HG02970 (cell line): ENCODE measurements around the gene MRPS11.
"Not testable (repeated sequence)": the region's sequence is repeated elsewhere in the genome, so short reads cannot be mapped to it uniquely, and the experiment has no call there.

Experiments
- ATAC-seq: cut with Tn5 transposase; IDR thresholded peaks from one replicate; pipeline ENCODE4 v1.9.1; 2021; ENCODE audit warnings: mild to moderate bottlenecking, moderate library complexity, moderate number of reproducible peaks; ENCODE audit not compliant: unreplicated experiment, low FRiP score

MRPS11 gene

DNA sequence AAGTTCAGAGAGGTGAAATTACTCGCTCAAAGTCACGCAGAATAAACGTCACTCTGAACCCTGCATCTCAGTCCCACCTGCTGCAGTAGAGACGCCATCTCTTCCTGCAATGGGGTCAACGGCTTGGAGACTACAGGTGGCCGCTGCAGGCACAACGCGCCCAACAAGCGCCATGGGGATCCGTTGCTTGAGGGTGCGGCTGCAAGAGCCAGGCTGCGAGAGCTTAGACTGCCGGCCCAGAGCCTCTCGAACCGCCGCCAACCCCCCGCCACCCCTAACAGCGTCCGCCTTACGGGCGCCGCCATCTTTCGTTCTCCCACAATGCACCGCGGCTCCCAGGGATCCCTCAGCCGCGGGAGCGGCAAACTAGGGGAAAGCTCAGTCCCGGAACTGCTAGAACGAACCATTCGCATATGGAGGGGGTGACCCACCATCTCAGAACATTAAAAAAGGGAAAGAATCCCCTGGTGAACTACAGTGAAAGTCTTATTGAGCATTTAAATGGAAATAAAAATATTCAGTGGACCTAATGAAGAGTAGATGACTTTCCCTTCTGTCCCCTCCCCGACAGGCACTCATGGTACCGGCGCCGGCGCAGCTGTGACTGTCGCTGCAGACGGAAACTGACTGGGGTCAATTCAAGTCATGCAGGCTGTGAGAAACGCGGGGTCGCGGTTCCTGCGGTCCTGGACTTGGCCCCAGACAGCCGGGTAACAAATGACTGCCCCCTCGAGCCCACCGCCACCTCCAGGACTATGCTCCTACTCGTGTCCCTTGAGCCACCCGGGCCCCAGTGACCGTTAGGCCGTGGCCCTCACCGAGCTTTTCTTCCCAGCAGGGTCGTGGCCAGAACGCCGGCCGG, at the start of gene MRPS11, which contains the start of gene MRPL46:
Gene MRPS11 (plus strand): TSS at position 636 of the 862 bp plus-strand sequence. CDS start 10 bp downstream, at position 646.
Gene MRPL46 (minus strand): TSS at position 316 of the 862 bp plus-strand sequence. CDS start 11 bp downstream, at position 305.
- ATAC-seq, result peak; percentile 89

DNA sequence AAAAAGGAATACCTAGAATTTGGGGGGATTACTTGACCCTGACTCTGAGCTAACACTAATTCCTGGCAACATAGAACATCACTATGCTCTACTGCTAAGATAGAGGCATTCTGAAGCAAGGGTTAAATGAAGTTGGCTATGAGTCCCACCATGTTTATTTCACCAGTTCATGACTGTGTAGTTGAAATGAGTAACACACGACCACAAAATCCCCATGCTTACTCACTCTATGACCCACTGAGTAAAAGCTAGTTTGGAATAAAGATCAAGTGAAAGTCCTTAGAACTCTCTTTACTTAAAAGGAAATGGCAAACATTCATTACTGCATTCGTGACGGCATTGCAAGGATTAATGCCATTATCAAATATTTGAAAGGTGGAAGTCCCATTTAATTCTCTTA, 47.7 kb upstream of the MRPS11 start:
- ATAC-seq, result no peak

DNA sequence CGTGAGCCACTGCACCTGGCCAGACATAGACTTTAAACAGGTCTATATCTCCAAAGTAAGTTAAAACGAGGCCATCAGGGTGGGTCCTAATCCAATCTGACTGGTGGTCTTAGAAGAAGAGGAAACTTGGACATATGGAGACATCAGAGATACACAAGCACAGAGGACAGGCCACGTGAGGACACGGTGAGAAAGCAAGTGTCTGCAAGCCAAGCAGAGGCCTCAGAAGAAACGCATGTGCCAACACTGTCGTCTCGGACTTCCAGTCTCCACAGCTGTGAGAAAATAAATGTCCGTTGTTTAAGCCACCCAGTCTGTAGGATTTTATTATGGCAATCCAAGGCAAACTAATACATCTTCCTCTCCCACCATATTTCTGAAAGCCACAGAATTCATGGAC, 44.2 kb upstream of the MRPS11 start:
- ATAC-seq, result no peak

DNA sequence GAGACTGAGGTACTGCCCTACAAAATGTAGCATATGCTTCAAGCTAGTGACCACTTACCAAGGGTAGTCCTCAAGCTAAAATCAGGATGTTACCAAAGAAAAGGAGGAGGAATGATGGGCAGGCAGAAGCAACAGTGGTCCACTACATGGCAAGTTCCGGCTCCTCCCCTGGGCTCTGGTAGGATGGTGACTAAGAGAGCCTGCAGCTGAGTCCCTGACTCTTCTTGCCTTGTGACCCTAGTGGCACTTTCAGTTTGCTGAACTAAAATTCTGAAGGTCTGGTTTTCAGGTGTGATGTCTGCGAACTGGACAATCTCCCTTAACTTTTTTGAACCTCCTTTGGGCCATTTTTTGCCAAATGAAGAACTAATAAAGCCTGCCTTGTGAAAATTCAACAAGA, 41.2 kb upstream of the MRPS11 start:
- no peak for ATAC-seq

DNA sequence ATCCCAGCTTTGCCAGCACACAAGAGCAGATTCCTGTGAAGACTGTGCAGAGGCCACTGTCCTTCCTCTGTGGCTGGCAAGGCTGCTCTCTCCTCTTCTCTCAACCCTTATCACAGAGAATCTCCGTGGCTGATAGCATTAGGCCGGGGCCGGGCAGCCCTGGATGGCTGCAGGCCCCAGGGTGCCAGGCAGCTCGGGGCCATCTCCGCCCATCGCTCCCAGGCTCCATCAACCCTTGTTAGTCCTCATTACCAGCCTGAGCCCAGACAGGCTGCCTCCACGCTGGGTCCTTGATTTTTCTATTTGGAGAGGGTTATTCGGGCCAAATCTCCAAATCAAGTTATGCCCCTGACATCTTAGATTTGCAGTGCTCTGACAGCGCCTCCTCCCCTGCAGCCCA, 39.5 kb upstream of the MRPS11 start:
- ATAC-seq, result no peak

DNA sequence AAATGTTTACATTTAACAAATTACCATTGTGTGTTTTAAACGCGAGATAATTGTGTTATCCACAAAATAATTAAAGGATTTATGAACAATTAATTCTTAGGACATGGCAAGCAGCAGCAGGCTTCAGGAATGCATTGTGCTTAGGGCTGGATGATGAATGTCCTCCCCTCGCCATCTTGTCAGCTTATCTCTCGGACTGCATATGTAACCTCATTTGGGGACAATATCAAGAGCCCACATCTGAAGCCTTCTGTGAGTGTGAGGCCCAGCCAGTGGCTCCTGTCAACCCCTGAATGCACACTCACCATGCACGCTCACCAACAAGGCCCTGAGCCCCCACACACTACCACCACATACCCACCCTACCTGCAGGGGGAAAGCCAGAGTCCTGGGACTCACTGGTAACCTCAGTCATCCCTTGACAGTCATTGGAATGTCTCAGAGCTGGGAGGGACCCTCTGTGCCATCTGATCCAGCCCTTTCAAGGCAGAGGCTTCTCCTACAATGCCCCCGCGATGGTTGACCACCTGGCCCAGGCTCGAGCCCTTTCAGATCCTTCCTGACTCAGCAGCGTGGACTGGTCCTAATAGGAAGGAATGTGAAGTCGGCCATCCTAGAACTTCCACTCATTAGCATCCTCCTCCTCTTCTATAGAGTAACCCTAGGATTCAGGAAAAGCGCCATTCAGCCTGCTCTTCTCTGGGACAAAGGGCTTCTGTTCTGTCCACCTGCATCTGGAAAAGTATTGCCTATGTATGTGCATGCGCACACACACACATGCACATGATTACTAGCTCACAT, 38.5 kb upstream of the MRPS11 start:
- ATAC-seq, result no peak

DNA sequence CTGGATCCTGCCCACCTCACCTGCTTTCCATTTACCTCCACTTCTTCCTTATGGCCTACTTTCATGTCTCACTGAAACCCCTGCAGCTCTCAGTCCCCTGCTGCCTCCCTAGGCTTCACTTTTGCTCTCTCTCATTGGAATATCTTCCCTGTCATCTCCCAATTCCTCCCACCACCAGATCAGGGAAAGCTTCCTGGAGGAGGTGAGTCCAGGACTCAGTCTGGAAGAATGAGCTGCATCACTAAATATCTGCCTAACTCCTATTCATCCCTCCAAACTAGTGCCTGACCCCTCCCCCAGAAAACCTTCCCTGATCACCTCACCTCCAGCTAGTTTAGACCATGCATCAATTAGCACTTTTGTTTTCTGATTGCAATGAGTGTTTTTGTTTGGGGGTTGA, 37.5 kb upstream of the MRPS11 start:
- no peak for ATAC-seq

DNA sequence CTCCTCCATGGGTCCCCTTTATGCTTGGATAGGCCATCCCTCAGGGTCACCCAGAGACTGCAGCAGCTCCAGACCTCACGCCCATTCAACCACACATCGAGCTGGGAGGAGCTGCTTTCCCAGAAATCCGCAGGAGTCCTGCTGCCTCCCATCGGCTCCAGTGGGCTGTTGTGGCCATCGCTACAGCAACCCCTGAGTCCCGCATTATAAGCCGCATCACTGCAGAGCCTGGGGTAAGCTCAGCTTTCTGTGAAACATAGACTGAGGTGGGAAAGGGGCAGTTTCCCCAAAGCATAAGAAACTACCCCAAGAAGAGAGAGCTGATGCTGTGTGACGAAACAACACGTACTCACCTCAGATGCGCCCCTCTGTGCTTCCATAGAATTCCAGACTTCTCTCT, 36.1 kb upstream of the MRPS11 start:
- ATAC-seq, result no peak

DNA sequence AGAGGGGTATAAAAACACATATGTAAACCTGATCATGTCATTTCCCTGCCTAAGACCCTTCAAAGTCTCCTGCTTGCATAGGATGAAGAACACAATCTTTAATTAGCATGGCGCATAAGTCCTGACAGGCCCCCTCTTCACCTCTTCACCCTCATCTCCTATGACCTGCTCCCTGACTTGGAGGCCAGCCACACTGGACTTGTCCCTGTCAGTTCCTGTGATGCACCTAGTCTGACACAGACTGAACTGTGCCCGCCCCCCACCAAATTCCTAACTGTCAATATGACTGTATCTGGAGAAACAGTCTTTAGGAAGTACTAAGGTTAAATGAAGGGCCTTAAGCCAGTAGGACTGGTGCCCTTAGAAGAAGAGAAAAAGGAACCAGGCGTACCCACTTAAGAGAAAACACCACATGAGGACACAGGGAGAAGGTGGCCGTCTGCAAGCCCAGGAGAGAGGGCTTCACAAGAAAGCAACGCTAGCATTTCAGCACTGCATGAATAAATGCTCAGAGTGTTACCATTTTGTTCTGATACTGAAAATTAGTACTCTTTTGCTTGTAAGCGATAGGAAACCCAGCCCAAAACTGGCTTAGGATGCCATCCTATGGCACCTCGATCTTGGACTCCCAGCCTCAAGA, 34.3 kb upstream of the MRPS11 start:
- ATAC-seq, result no peak

DNA sequence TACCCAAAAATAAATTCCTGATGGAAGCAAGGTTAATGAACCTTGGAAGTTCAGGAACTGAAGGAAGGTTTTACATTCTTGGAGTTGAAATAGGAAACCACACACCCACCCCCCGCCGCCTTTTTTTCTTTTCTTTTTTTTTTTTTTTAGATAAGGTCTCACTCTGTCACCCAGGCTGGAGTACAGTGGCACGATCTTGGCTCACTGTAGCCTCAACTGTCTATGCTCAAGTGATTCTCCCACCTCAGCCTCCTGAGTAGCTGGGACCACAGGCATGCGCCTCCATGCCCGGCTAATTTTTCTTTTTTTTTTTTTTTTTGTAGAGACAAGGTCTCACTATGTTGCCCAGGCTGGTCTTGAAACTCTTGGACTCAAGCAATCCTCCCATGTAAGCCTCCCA, 33.4 kb upstream of the MRPS11 start:
- ATAC-seq, result not testable (repeated sequence)

DNA sequence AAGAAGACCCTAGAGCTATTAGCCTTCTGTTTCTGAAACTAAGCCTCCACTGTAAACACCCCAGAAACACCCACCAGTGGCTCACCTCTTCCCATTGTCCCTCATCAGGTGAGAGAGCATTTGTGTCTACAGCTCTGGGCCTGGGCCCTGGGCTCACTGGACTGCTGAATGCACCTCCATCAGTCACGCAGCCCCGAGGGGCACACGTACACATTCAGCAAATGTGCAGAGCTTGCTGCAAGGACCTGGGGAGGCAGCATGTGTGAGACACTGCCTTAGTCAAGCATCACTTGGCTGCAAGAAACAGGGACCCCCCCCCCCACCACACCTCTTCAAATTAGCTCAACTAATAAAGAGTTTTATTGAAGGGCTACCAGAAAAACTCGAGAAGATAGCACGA, 29.3 kb upstream of the MRPS11 start:
- ATAC-seq, result no peak

DNA sequence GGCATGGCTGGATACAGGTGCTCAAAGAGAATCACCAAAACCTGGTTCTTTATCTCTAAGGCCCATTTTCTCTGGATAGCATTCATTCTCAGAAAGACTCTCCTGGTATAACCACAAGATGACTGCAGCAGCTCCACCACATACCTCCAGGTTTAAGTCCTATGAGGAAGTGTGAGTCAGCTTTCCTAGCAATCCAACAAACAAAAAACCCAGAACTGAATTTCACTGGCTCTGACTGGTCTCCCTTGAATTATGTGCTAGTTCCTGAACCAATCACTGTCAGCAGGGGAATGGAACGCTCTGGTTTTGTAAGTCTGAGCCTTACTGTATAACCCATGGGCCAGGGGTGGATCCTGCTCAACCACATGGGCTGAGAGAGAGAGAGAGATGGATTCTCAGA, 27.5 kb upstream of the MRPS11 start:
- no peak for ATAC-seq

DNA sequence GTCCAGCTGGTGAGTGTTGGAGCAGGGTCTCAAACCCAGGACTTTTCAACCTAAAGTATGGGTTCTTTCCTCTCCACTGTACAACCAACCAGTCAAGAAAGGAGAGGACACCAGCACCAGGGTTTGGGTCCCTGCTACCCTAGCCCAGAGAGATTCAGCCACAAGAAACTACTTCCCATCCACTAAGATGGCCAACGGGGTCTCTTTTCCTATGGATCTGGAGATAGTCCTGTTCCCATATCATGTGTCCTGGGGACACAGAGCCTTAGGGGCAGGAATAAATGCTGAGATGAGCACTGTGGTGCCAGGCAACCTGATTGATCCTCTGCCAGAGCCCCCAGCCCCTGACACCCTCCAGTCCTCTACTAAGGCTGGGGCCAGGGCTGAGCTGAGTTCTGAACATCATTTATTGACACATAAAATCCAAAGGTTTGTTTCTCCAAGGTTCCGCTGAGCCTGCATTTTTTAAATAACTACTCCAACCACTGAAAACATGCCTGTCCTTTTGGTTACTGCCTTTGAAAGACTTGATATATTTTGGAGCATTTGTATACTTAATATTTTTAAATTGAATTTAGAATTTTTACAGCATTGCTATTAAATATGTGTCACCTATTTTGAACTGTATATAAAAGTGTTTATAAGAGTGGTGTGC, 26.3 kb upstream of the MRPS11 start:
- no peak for ATAC-seq

DNA sequence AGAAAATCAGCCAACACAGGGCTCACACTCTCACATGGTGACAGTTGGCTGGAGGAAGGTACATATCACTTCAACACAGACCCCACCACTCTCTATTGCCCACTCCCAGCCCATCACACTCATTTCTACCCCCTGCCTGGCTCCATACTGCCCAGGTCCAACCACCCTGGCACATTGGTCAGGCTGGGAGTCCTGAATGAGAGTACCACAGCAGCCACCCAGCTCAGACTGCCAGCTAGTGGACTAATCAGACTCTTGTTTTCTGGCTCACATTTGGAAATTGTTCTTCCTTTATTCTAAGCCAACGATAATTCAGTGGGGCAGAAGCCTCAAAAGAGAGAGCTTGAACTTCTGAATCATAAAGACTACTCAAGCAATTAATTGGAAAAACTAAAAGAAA, 20.3 kb upstream of the MRPS11 start:
- no peak for ATAC-seq

DNA sequence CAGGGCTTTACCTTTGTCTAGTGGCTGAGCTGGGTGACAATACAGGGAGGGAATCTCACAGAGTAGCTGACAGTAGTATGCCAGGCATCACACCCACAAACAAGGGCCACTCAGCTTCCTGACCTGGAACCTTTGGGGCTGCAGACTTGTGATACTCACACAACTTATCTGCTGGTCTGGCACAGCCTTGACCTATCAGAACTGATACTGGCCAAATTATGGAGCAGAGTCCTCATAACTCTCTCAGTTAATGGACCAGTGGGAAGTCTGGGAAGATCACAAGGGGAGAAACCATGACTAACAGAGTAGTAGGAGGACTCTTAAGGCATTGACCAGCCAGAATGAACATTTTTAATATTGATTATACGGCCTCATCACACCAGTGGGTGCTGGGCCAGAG, 19.8 kb upstream of the MRPS11 start:
- ATAC-seq, result no peak

DNA sequence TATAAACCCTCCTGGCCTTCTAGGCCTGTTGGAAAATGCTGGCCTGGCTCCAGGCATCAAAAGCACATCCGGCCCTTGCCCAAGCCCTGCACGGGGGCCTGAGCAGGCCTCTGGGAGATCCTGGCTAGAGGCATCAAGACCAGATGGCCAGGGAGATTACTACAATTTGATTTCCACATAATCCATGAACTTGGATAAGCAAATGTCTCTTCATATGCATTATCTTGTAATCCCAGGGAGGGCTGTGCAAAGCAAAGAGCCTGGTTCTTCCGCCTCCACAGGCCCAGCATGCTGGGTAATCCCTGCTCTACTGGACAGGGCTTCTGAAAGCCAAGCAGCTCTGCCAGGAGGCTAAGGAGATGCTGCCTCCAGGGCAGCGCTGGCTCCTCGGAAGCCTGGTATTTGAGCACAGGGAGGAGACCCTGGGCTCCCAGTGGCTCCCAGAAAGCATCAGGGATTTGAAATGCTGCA, 18.5 kb upstream of the MRPS11 start:
- no peak for ATAC-seq

DNA sequence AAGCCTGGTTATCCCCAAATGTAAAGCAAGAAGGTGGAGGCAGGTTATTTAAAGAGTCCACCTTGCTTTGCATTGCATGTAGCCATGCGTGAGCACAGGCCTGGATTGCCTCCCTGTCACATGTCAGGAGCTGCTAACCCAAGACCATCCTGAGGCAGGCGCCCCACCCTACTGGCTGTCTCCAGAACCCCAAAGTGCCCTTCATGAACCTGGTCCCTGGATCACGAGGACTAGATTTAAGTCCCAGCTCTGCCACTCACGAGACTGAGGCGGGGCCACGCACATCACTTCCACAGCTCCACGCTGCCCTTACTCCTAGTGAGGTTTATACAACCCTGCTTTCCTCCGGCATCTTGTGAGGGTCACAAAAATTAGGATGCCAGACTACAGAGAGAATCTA, 17.9 kb upstream of the MRPS11 start:
- ATAC-seq, result no peak

DNA sequence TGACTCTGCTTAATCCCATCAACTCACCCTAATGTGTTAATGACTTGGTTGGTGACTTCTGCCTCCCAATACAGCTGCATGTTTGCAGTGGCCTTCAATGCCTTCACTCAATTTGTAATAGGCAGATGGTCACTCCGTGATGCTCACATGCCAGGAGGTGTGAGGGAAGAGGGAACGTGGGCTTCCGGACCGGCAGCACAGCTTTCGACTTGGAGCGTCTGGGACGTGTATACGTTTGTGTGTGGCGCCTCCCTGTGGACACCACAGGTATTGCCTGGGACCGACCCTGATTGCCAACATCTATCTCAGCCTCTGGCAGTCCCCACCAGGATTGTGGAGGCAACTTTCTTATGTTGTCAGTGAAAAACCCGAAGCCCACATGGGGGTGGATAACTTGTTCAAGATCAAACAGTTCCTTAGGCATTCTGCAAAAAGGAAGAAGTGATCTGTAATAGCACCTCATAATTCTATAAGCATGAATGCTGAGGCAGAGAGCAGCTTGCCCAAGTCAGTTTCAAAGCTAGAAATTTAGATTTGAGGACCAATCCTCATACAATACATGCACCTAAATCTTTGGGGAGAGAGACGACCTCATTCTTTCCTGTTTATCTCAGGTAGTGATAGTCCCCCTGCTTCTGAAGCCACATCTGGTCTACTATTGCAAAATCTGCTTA, 17.2 kb upstream of the MRPS11 start:
- no peak for ATAC-seq

DNA sequence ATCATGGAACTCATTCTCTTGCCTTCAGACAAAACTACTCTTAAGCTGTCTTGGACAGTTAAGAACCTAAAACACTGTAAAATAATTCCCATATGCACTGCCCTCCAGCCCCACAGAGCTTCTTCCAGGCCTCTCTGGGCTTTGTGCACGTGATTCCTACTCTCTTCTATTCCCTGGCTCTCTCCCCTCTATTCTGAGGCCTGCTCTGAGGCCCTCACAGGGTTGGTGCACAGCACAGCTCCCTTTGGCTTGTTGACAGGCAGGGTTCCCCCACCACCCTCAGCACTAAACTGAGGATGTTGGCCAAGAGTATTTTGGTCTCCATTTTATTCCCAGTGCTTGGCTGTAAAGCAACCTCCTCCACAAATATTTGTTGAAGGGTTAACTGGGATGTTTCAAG, 13.9 kb upstream of the MRPS11 start:
- ATAC-seq, result no peak

DNA sequence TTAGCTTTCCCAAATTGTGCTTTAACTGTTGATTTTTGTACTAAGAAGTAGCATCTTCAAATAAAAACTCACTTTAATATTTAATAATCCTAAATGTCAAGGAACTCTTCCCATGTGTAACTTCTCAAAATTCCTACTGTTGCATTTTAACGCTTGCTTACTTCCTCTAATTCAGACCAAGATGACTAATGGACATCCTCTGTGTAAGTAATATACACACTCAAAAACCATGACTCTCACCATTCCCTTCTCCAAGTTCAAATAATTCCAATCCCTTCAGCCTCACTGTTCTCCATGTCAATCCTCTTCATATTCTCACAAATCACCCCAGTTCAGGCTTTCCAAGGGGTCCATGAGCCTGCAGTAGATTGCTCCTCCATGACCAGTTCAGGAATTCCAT, 13.3 kb upstream of the MRPS11 start:
- no peak for ATAC-seq
